Measurements from ENCODE around the gene DLST. TPM values are rescaled to one million over a fixed set of nuclear protein-coding genes. Genes with fewer than 3 reads are reported as not detected.
A peak's percentile ranks its signal among the peaks of the same experiment; 100 is the strongest.

Gene DLST
- total RNA-seq, 1 experiment from 2014 or later: 112 TPM

GRCh38 chr14:74942608-74943007 is 60.9 kb downstream of the DLST start:
- H3K4me1 Mint-ChIP-seq: peaks cover 3% of the 10 kb centered on the region
- POLR2A ChIA-PET: no interaction called here
- H3K27ac Mint-ChIP-seq: no peak overlapping the region
- no peak for TF ChIP-seq NR3C1 (CRISPR knock-in tag; conservative IDR thresholded peaks at IDR 0.05; ENCODE audit: low read depth)
- no peak for TF ChIP-seq SP1 (CRISPR knock-in tag; conservative IDR thresholded peaks at IDR 0.05)
- no peak for TF ChIP-seq ZNF219 (CRISPR knock-in tag; IDR thresholded peaks at IDR 0.05; ENCODE audit: borderline replicate concordance)
- no peak for TF ChIP-seq E2F4 (CRISPR knock-in tag; IDR thresholded peaks at IDR 0.05; ENCODE audit: borderline replicate concordance, low read depth)
- no peak for TF ChIP-seq HMGXB4 (CRISPR knock-in tag; IDR thresholded peaks at IDR 0.05)
- no peak for TF ChIP-seq GABPB1 (CRISPR knock-in tag; IDR thresholded peaks at IDR 0.05)
- no peak for TF ChIP-seq ELF4 (CRISPR knock-in tag; IDR thresholded peaks at IDR 0.05; ENCODE audit: low read depth)
- TF ChIP-seq CREB1 (CRISPR knock-in tag; IDR thresholded peaks at IDR 0.05): no peak
- no peak for TF ChIP-seq ZNF263 (CRISPR knock-in tag; IDR thresholded peaks at IDR 0.05; ENCODE audit: low read depth)
- no peak for TF ChIP-seq ETV6 (CRISPR knock-in tag; IDR thresholded peaks at IDR 0.05)
- no peak for TF ChIP-seq FOXP1 (CRISPR knock-in tag; IDR thresholded peaks at IDR 0.05; ENCODE audit: borderline replicate concordance)
- TF ChIP-seq ZNF532 (CRISPR knock-in tag; IDR thresholded peaks at IDR 0.05; ENCODE audit: borderline replicate concordance): no peak
- TF ChIP-seq ZSCAN18 (CRISPR knock-in tag; IDR thresholded peaks at IDR 0.05): no peak
- TF ChIP-seq E2F5 (CRISPR knock-in tag; IDR thresholded peaks at IDR 0.05): no peak
- TF ChIP-seq STAT6 (CRISPR knock-in tag; conservative IDR thresholded peaks at IDR 0.05; ENCODE audit: low read depth): no peak
- no peak for TF ChIP-seq CTCF (IDR thresholded peaks at IDR 0.05)
- TF ChIP-seq ZNF512 (CRISPR knock-in tag; IDR thresholded peaks at IDR 0.05; ENCODE audit: borderline replicate concordance): no peak
- no peak for TF ChIP-seq CBFB (CRISPR knock-in tag; IDR thresholded peaks at IDR 0.05; ENCODE audit: low read depth)
- no peak for TF ChIP-seq FOXK1 (CRISPR knock-in tag; IDR thresholded peaks at IDR 0.05)
- TF ChIP-seq JAZF1 (CRISPR knock-in tag; IDR thresholded peaks at IDR 0.05): no peak
- no peak overlapping the region for H3K4me3 Mint-ChIP-seq
- H3K9me3 Mint-ChIP-seq: no peaks in the 10 kb centered on the region
- CTCF ChIA-PET: interaction anchor here (0.8 to 2.0 kb wide), 9 partner anchors 9 to 121 kb away, joined by 3 to 11 read pairs (median 5); partner anchors contain the start of genes ACYP1 and RPS6KL1
- no peaks in the 10 kb centered on the region for H3K36me3 Mint-ChIP-seq
- ATAC-seq (peak; percentile 38), DNase-seq (ENCODE audit: low spot score) (no peak)
- no peaks in the 10 kb centered on the region; the same call in 1 of the 2 replicates for H3K27me3 Mint-ChIP-seq (ENCODE audit: low read depth)
